ENCODE measurements around the gene ANKS1A.

The ANKS1A gene

GRCh38 chr6:35044145-35044745, 155.2 kb downstream of the ANKS1A start:
- no peak for DNase-seq (ENCODE audit: extremely low read depth, low read depth)
- TF ChIP-seq CTCF (IDR thresholded peaks at IDR 0.05; ENCODE audit: low read depth, low read length), result no peak

- no peak for TF ChIP-seq CTCF (IDR thresholded peaks at IDR 0.05; ENCODE audit: low read depth, low read length)
- no peak for DNase-seq (ENCODE audit: extremely low read depth, low read depth)
Measured at GRCh38 chr6:35044761-35045421, 155.8 kb downstream of the ANKS1A start.

GRCh38 chr6:35046103-35046502, 157.0 kb downstream of the ANKS1A start:
- no peak for TF ChIP-seq CTCF (IDR thresholded peaks at IDR 0.05; ENCODE audit: low read depth, low read length)
- no peak for DNase-seq (ENCODE audit: extremely low read depth, low read depth)

- no peak for TF ChIP-seq CTCF (IDR thresholded peaks at IDR 0.05; ENCODE audit: low read depth, low read length)
- DNase-seq (ENCODE audit: extremely low read depth, low read depth), result no peak
Measured at GRCh38 chr6:35046862-35047261, 157.8 kb downstream of the ANKS1A start.

- DNase-seq (ENCODE audit: extremely low read depth, low read depth), result no peak
- no peak for TF ChIP-seq CTCF (IDR thresholded peaks at IDR 0.05; ENCODE audit: low read depth, low read length)
Measured at GRCh38 chr6:35047265-35048011, 158.4 kb downstream of the ANKS1A start.

- no peak for DNase-seq (ENCODE audit: extremely low read depth, low read depth)
- no peak for TF ChIP-seq CTCF (IDR thresholded peaks at IDR 0.05; ENCODE audit: low read depth, low read length)
Measured at GRCh38 chr6:35048031-35048613, 159.1 kb downstream of the ANKS1A start.

GRCh38 chr6:35048631-35049083, 159.6 kb downstream of the ANKS1A start:
- no peak for DNase-seq (ENCODE audit: extremely low read depth, low read depth)
- TF ChIP-seq CTCF (IDR thresholded peaks at IDR 0.05; ENCODE audit: low read depth, low read length), result peak; percentile 15; the same call in 1 of the 2 replicates

Measured in AG09319 (cell line).